HG02588 (cell line): ENCODE results near the gene ANO10.
"Not testable (repeated sequence)": the region's sequence is repeated elsewhere in the genome, so short reads cannot be mapped to it uniquely, and the experiment has no call there.

ENCODE experiments used
- ATAC-seq: cut with Tn5 transposase; IDR thresholded peaks from one replicate; pipeline ENCODE4 v1.9.1; 2021; ENCODE audit warnings: mild to moderate bottlenecking, moderate library complexity; ENCODE audit not compliant: unreplicated experiment

Gene ANO10

DNA sequence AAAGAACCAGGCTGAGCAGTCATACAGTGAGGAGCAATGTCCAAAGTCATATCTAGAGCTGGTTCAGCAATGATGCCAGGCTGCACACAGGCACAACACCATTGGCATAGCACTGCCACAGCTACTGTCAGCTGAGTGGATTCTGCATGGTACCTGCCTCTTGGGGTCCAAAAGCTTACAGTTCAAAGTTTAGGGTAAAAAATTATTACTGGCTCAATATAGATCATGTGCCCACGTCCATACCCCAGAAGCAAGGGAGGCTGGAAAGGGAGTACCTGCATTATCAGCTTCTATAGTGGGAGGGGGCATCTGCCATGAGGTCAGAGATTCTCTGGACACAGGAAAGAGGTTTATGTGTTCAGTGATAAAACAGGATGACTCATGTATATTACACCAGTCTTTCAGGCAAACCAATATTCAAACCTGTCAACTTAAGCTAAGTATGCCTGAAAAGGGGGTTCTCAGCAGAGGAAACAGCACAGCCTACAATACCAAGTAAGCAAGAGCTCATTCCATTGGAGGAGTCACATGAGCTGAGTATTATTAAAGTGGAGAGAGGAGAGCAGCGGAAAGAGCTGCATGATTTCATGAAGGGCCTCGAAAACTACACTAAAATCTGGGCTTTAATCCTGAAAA is 99.0 kb downstream of the ANO10 start:
- ATAC-seq: no peak

DNA sequence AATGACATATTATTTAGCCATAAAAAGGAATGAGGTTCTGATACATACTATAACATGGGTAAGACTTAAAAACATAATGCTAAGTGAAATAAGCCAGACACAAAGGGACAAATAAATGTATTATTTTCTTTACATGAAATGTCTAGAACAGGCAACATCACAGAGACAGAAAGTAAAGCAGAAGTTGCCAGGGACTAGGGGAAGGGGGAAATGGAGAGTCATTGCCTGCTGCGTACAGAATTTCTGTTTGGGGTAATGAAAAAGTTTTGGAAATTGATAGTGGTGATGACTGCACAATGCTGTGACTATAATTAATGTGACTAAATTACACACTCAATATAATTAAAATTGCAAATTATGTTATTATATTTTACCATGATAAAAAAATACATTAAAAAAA is 99.9 kb downstream of the ANO10 start:
- ATAC-seq: no peak

GRCh38 chr3:43518515-43518914 is 103.3 kb downstream of the ANO10 start:
- not testable (repeated sequence) for ATAC-seq

DNA sequence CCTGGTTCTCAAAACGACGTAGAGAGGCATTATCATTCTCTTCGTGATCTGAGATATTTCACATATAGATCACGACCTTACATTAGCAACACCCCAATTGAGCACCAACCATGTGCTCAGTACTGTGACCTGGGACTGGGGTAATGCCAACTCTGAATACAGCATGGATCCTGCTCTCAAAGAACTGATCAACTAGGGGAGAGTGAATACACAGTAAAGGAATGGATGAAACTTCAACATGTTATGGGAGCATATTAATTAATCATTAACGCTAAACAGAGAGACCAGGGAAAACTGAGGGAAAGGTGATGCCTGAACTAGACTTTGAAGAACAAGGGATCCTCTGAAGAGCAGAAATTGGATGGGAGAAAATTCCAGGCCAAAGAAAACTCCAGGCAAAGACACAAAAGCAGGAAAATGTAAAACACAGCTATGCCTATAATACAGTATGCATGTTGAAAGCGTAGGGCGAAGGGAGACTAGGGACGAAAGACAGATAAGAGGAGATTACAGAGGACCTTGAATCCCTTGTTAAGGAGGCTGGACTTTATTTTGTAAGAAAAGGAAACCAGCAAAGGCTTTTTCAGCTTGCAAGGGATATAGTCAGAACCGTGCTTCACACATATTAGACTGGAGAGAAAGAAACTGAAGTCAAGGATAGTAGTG is 105.7 kb downstream of the ANO10 start:
- no peak for ATAC-seq

DNA sequence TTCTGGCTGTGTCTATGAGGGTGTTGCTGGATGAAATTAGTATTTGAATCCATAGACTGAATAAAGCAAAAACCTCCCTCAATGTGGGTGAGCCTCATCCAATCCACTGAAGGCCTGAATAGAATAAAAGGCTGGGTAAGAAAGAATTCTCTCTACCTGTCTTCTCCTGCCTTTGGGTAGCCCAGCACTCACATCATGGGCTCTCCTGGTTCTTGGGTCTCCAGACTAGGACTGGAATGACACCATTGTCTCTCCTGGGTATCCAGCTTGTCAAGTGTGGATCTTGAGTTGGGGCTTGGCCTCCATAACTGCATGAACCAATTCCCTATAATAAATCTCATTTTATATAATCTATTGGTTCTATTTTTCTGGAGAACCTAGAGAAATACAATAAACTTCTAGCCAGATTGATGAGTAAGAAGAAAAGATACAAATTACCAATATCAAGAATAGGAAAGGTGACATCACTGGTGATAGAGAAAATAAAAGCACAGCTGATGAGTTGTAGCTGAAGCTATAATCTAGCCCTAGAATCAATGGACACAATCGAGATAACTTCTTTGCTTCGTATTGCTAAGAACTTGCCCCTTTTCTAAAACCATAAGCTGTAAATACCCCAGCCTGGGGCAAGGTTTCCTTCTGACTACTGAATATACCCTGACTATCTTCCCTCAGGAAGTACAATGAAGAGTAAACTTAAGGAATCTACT is 106.4 kb downstream of the ANO10 start:
- no peak for ATAC-seq

DNA sequence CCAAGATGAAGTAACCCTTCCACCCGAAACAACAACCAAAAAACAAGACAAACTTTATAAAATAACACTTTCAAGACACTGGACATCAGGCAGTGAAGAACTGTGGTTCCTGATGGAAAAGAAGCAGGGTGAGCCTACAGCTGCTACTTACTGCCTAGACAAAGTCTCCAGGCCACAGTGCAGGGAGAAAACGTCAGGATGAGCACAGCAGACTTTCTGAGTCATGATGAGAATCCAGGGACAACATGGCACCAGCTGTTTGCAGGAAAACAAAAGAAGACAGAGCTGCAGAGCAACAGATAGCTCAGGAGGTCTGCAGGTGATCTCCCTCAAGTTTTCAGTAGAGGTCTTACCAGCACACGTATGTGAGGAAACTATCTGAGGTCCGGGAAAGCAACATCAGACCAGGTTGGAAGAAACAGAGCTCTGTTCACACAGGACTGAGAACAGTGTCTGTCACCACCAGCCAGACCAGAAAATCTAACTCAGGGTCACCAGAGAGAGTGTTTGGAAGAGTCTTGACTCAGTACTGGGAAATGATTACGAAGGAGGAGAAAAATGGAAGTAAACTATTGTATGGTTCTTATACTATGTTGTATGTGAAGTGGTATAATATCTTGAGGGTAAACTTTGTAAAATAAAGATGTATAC is 108.9 kb downstream of the ANO10 start:
- no peak for ATAC-seq

DNA sequence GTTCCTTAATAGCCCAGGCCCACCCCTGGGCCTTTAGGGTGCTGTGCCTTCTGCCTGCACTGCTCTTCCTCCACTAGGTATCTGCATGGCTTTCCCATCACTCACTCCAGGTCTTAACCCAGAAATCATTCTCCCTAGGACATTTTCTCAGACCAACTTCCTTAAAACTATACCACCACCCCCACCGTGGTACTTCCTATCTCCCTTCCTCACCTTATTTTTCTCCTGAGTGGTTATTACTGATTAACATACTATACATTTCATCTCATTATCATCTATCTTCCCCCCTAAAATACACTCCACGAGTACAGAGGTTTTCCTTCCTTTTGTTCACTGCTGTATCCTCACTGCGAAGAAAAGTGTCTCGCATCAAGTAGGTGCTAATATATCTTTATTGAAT is 115.2 kb downstream of the ANO10 start:
- no peak for ATAC-seq

DNA sequence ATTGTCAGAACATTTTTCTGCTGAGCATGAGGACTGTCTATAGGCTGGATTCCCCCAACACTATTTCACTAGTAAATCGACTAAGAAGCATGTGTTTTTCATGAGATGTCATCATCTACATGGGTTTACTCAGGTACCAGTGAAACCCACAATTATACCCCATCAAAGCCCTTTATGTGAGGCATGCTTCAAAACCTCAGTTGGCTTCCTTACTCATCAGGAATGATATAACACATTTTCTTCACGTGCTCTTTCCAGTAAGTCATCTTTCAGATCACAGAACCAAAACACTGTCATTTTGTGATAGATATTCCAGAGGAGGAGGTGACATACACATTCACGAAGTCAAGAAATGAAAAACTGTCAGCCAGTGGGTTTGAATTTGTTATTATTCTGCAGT is 116.5 kb downstream of the ANO10 start:
- ATAC-seq: no peak

- ATAC-seq: no peak
Observed at GRCh38 chr3:43503067-43503728, 118.6 kb downstream of the ANO10 start.

GRCh38 chr3:43499256-43499655 is 122.6 kb downstream of the ANO10 start:
- no peak for ATAC-seq

DNA sequence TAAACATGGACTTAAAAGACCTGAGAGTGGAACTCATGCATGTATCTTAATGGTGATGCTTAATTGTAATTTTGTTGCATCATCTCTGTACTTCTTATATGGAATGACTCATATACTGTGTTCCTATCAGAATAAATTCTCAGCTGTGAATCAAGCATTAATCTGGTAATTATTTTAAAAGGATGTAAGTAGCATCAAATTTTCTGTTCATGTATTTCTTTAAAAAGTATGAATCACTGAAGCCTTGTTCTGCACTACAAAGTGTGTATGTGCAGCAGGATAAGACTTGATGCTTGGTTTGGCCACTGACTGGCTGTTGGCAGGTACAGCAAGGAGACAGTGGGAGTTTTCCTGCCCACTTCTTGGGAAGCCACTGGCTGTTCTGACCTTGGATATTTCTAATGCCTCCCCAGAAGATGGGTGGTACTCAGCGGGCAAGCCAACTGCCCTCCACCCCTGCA is 123.9 kb downstream of the ANO10 start:
- ATAC-seq: no peak

- no peak for ATAC-seq
Observed at GRCh38 chr3:43497422-43497821, 124.4 kb downstream of the ANO10 start.

- ATAC-seq: no peak
Observed at GRCh38 chr3:43496740-43497375, 125.0 kb downstream of the ANO10 start.

GRCh38 chr3:43492932-43493331 is 128.9 kb downstream of the ANO10 start:
- not testable (repeated sequence) for ATAC-seq

- ATAC-seq: not testable (repeated sequence)
Observed at GRCh38 chr3:43491807-43492206, 130.0 kb downstream of the ANO10 start.

- no peak for ATAC-seq
Observed at GRCh38 chr3:43490640-43491185, 131.1 kb downstream of the ANO10 start.

GRCh38 chr3:43489930-43490329 is 131.9 kb downstream of the ANO10 start:
- no peak for ATAC-seq

DNA sequence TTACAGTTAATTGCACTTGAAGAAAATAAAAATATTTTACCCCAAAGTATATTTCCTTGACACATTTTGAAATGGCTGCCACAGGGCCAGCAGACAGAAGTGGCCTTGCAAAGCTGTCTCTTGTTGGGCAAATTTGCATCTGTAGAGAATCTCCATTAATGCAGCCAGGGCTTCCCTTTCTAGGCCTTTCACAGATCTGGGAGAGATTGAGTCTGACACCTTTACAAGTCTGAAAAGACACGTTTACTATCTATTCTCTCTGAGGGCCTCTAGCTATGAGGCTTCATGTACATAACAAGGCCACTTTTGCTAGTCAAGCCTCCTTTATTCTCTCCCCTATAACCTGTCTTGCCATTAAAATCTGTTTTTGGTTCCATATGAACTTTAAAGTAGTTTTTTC is 135.9 kb downstream of the ANO10 start:
- ATAC-seq: no peak

DNA sequence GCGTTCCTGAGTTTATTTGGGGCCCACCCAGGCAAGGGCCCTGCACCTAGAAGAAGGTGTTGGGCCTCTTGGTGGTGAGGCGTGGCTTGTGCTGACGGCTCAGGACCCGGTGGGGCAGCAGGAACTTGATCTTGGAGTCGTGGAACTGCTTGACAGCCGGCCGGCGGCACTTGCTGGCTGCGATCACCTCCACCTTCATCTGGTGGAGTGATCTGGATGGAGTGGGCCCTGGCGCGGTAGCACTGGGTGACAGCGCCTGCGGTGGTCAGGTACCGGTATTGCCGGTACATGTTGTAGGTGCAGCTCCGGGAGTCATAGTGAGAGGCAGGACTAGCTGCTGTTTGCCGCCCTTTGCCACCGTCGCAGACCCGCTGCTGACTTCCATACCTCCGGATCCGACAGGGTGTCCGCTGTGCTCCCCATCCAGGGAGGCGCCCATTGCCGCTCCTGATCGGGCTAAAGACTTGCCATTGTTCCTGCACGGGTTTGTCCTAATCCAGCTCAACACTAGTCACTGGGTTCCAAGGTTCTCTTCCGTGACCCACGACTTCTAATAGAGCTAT is 136.8 kb downstream of the ANO10 start:
- no peak for ATAC-seq

- no peak for ATAC-seq
Observed at GRCh38 chr3:43481375-43481774, 140.4 kb downstream of the ANO10 start.
